Testis (tissue), 2 donors: ENCODE results near the gene ZNF674.

Experiments used
- POLR2A ChIP-seq: fragments of 450-650 bp; IDR thresholded peaks from one replicate; pipeline ENCODE4 v1.6.1; 2017; ENCODE audit warnings: antibody characterized with exemption, mild to moderate bottlenecking, moderate library complexity
- TF ChIP-seq, protein P1 (sequence below), 3 experiments: fragments of 450-650 bp in 2 of 3; fragments of 200-600 bp in 1 of 3; sonication (generic) in 1 of 3; IDR thresholded peaks; one replicate each; pipeline ENCODE4 v1.5.1; 2016 to 2019; ENCODE audit warnings: antibody characterized with exemption in 3 of 3, mild to moderate bottlenecking in 2 of 3, moderate library complexity in 1 of 3

DNA sequence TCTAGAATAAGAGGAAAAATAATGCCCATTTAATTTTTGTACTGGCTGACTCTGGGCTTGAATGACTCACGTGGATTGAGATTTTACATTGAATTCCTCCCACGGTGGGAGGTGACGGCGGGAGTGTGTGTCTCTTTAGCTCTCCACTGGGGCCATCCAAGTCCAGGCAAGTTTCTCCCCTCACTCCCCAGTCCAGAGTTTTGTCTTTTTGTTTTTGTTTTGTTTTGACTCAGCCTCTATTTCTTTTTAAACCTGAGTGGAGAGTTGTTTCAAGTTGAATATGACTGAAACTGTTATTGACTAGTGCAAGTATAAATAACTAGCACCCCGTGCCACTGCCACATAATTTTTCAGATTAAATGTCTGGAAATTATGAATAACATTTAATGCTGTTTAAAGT is 41.9 kb upstream of the ZNF674 start:
- TF ChIP-seq, protein P1, sequence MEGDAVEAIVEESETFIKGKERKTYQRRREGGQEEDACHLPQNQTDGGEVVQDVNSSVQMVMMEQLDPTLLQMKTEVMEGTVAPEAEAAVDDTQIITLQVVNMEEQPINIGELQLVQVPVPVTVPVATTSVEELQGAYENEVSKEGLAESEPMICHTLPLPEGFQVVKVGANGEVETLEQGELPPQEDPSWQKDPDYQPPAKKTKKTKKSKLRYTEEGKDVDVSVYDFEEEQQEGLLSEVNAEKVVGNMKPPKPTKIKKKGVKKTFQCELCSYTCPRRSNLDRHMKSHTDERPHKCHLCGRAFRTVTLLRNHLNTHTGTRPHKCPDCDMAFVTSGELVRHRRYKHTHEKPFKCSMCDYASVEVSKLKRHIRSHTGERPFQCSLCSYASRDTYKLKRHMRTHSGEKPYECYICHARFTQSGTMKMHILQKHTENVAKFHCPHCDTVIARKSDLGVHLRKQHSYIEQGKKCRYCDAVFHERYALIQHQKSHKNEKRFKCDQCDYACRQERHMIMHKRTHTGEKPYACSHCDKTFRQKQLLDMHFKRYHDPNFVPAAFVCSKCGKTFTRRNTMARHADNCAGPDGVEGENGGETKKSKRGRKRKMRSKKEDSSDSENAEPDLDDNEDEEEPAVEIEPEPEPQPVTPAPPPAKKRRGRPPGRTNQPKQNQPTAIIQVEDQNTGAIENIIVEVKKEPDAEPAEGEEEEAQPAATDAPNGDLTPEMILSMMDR (IDR thresholded peaks at IDR 0.05), result no peak
- no peak for TF ChIP-seq POLR2A
